ENCODE data around the gene PDE11A.

GRCh38 chr2:177783091-177783490, 289.5 kb downstream of the PDE11A start:
- TF ChIP-seq CTCF (IDR thresholded peaks at IDR 0.05 in 2 of 3, conservative IDR thresholded peaks at IDR 0.05 in 1 of 3; ENCODE audit: borderline replicate concordance in 1 of 3, insufficient read depth in 1 of 3, low read depth in 2 of 3, low read length in 2 of 3) (no peak), EZH2 (IDR thresholded peaks at IDR 0.05) (no peak), FOSL1 (IDR thresholded peaks at IDR 0.05; ENCODE audit: low read depth) (no peak), REST (IDR thresholded peaks at IDR 0.05; ENCODE audit: low read depth) (no peak), ZFX (IDR thresholded peaks at IDR 0.05) (no peak), POLR2AphosphoS5 (IDR thresholded peaks at IDR 0.05; ENCODE audit: low read depth, low read length) (no peak), SIN3A (IDR thresholded peaks at IDR 0.05; ENCODE audit: low read depth) (no peak), CEBPB (IDR thresholded peaks at IDR 0.05; ENCODE audit: low read depth) (no peak), POLR2A (IDR thresholded peaks at IDR 0.05; ENCODE audit: borderline replicate concordance, extremely low read depth, insufficient read depth, insufficient read length) (no peak), EZH2phosphoT487 (IDR thresholded peaks at IDR 0.05; ENCODE audit: borderline replicate concordance) (no peak), RAD21 (IDR thresholded peaks at IDR 0.05; ENCODE audit: low read depth) (no peak), CBX3 (IDR thresholded peaks at IDR 0.05; ENCODE audit: low read depth) (no peak)
